AML-193 (cell line): ENCODE measurements around the gene DOK1.
A peak's percentile ranks its signal among the peaks of the same experiment; 100 is the strongest.

Source experiments
- DNase-seq, 2 experiments: peaks; one replicate each; lab custom pipeline; 2025; lab: John Stamatoyannopoulos, UW

Gene DOK1

DNA sequence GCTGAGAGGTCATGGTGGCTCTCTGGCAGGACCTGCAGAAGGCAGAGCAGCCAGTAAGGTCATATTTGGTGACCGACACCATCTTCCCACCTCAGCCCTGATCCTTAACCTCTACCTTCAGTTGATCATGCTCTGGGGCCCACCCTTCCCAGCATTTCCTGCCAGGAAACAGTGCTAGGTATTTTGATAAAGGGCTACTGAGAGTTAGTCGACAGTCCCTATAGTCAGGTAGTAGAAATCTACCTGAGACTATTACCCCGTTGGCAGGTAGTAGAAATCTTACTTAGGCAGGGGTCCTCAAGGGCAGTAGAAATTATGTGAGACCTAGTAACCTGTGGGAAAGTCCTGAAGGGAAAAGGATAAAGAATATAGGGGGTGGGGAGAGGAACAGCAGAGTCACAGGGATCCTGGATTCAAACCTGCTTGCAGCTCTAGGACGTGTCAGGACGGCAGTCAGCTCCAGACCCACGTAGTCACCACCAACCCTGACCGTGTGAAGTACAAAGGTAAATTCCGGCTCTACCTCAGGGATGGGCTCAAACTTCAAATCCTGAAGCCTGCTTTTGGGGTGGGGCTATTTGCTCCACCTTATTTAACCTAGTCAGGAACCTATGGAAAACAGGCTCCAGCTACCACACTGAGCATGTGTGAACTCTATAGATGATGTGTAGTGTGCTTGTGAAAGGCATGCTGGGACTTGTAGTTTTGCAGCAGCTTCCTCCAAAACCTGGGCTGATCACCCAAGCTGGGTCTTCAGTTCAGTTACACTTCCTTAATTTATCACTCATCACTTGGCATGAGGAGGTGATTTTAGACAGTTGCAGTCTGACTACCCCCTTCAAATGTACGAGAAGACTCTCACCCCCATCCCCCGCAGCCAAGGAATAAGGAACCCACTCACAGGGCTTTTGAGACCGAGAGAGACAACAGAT lies 28.5 kb upstream of the DOK1 start, which contains the start of gene DQX1:
Gene DQX1 (minus strand): TSS at position 515 of the 932 bp plus-strand sequence. CDS start 502 bp downstream, at position 13.
- peak; percentile 35 to 56 for DNase-seq

- no peak for DNase-seq
These were observed 27.8 kb upstream of the DOK1 start for GRCh38 chr2:74526649-74527230.

DNA sequence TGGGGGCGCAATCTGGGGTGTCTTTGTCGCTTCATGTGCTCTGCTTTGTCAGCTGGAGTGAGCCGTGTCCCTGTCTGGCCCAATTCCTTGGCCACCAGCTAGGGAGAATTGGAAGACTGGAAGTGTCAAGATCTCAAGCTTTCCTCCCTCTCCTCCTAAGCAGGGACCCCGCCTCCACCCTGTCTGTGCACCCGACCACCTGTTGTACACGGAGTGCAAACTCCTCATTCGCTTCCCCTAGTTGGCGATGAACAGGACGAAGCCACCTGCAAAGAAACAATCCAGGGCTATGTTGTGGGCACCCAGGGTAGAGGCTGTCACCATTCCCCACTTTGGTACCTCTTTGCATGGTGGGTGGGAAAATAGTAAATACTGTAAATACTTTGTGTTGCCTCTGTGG lies 26.8 kb upstream of the DOK1 start:
- no peak for DNase-seq

- no peak for DNase-seq
These were observed 25.7 kb upstream of the DOK1 start for GRCh38 chr2:74528600-74529356.

GRCh38 chr2:74529357-74530238 lies 24.9 kb upstream of the DOK1 start, which contains the start of the genes AUP1 and HTRA2:
Gene AUP1, minus strand, starts transcription at chr2:74529706. Its CDS starts 77 bp downstream, at chr2:74529629.
Gene HTRA2, plus strand, starts transcription at chr2:74529933. Its CDS starts 74 bp downstream, at chr2:74530007.
- peak; percentile 98 to 99 for DNase-seq

GRCh38 chr2:74530239-74531187 lies 24.0 kb upstream of the DOK1 start:
- peak in 1 of 2 experiments; percentile 39 for DNase-seq

GRCh38 chr2:74531666-74532065 lies 22.9 kb upstream of the DOK1 start:
- no peak for DNase-seq

- DNase-seq, result peak; percentile 64 to 69
These were observed 22.3 kb upstream of the DOK1 start for GRCh38 chr2:74532222-74532621.

DNA sequence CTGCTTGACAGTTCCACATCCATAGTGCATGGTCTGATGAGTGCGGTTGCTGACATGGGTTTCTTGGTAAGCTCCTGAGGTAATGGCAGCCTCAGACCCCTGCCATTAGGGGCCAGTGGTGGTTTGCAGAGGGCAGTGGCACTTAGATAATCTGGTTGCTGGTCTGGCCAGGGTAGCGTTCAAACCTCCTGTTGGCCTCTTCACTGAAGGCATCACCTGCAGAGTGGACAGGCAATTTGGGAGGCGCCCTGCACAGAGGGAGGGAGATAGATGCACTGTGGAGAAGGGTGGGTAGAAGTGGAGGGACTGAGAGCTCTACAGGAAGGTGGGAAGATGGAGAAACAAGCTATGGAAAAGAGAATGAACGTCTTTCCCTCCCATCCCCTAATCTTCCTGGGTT lies 21.1 kb upstream of the DOK1 start:
- DNase-seq, result no peak

DNA sequence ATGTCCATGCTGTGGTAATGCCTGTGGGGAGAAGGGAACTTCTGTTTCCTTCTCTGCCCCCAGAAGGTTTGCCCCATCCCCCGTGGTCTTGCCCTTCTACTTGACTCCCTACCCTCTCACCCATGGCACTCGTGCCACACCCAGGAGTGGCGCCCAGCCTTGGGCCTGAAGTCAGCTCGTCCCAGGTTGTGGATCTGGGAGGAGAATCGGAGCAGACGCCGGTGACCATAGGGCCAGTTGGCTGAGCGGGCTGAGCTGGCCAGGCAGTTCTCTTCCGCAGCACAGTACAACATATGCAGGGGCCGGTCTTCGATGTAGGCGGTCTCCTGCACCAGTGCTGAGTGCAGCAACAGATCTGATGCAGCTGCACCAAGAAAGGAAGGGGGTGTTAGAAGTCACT lies 20.1 kb upstream of the DOK1 start:
- DNase-seq, result no peak

DNA sequence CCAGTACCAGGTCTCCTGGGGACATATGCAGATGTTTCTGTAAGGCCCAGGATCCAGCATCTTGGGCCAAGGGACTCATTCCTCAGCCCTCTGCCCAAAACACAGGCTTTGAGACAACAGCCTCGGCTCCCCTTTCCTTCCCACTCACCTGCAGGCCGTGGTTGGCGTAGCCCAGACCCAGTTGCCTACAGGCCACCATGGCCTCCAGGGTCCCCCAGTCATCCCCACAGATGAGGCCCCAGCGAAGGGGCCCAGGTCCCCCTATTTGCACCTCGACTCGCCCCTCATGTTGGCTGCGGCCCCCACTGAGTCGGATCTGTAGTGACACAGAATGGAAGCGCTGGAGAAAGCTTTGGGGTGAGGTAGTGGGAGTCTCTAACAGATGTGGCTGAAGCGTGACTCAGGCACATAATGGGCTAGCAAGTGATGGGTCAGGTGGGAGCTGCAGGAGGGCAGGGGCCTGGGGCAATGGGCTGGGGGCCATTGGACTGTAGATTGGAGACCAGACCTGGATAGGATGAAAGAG lies 19.0 kb upstream of the DOK1 start:
- no peak for DNase-seq

GRCh38 chr2:74536166-74536950 lies 18.2 kb upstream of the DOK1 start:
- DNase-seq, result no peak

DNA sequence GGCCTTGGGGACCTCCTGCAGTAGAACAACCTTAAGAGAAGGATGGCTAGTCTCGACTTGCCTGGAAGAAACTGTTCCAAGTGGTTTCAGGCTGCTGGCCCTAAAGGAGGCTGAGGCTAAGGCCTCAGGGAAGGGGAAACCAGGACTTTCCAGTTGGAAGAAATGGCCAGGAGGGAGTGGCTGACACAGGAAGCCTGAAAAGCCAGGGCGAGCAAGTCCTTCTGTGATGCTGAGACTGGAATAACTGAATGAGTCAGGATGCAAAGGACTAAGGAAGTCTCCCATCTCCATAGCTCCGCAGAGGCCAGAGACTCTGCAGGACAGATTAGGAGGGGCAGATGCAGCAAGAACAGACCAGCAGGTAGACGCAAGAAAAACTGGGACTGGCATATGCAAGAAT lies 17.4 kb upstream of the DOK1 start:
- no peak for DNase-seq

GRCh38 chr2:74538881-74539339 lies 15.6 kb upstream of the DOK1 start:
- DNase-seq, result no peak

DNA sequence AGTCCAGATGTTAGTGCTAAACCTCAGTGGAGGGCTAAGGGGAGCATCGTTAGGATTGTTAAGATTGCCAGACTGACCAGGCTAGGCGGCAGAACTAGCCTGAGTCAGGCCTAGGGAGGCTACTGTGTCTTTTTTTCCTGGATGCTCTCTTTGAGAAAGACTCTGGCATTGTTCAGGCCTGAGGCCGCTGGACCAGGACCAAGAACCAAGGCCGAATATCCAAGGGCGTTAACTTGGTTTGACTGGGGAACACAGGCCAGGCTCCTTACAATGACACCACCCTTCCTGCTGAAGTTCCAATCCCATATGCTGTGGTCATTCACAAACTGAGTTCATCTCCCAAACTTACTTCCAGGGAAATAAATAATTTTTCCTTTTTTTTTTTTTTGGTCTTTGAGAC lies 14.2 kb upstream of the DOK1 start:
- DNase-seq, result no peak

GRCh38 chr2:74542978-74543377 lies 11.5 kb upstream of the DOK1 start:
- DNase-seq, result no peak

DNA sequence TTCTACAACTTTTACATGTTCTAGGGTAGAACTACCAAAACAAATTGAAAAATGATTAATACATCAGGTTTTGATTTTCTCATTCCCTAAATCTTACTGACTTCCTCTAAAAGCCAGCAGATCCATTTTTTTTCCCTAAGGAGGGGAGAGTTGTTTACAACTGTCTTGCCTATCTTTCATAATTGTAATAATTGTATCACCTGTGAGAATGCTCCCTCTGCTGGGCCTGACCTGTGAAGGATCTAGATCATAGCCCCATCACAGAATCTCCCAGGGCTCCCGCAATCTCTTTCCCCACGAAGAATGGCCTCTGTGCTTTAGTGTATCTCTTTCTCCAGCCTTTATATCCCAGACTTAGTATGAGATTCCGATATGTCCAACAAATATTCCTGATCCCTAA lies 9.9 kb upstream of the DOK1 start:
- no peak for DNase-seq

DNA sequence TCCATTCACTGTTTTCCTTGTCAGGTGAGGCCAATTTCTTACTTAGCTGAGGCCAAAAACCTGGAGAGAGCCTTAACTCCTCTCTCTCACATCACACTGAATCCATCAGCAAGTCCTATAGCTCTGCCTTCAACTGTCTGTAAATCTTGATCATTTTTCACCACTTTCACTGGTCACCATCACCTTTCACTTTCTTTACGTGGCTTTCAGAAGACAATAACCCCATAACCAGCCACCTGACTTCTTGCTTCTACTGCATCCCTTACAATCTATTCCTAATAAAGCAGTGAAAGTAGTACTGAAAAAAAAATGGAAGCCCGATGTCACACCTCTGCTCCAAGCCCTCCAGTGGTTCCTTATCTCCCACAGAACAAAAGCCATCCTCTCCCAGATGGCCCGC lies 8.5 kb upstream of the DOK1 start:
- DNase-seq, result no peak

DNA sequence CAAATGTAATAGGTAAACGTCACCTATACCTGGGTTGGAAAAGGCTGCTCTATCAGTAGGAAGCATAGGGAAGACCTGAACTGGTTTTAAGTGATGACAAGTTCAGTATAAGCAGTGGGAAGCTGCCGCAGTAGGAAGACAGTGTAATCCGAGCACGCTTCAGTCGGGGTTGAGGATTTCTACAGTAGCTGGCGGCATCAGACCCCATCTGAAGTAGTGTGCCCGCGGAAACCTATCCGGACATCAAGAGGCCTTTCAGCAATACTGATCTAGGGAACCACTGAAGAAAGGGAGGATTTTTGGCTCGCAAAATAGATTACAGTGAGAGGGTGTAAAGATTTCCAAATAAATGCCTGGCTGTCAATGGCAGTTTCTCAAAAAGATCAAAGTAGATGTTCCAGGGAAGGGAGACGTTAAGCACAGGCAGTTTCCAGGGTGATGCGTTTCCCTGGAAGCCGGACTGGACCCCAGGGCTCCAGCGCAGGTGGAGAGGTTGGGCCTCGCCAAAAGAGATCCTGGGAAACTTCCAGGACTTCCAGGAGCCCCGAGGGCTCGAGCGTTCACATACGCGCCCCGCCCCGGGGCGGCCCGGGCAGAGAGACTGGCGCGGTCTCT lies 6.1 kb upstream of the DOK1 start:
- no peak for DNase-seq
